Type B pancreatic cell (in vitro differentiated cells): ENCODE results near the gene FPGT. TPM values are rescaled to one million over a fixed set of nuclear protein-coding genes. Genes with fewer than 3 reads are reported as not detected.
"Not testable (repeated sequence)": the region's sequence is repeated elsewhere in the genome, so short reads cannot be mapped to it uniquely, and the experiment has no call there.

Source experiments
- DNase-seq: peaks from one replicate; pipeline ENCODE4 v3.0.0; 2021; ENCODE audit warnings: mixed read lengths; ENCODE audit not compliant: unreplicated experiment; ENCODE audit errors: extremely low spot score
- H3K27ac Mint-ChIP-seq: 2 replicates; pipeline ENCODE4 v1.8.0; 2021; ENCODE audit warnings: mild to moderate bottlenecking, mixed read lengths
- H3K27me3 Mint-ChIP-seq: 2 replicates; pipeline ENCODE4 v1.8.0; 2021; ENCODE audit warnings: mixed read lengths
- H3K36me3 Mint-ChIP-seq: 2 replicates; pipeline ENCODE4 v1.8.0; 2021; ENCODE audit warnings: mixed read lengths
- H3K4me1 Mint-ChIP-seq: one replicate; pipeline ENCODE4 v1.8.0; 2021; ENCODE audit warnings: mixed read lengths; ENCODE audit not compliant: unreplicated experiment
- H3K4me3 Mint-ChIP-seq: 2 replicates; pipeline ENCODE4 v1.8.0; 2021; ENCODE audit warnings: mild to moderate bottlenecking, mixed read lengths
- H3K9me3 Mint-ChIP-seq: 2 replicates; pipeline ENCODE4 v1.8.0; 2021; ENCODE audit warnings: mixed read lengths
- CTCF ChIP-seq: fragments of 200-600 bp; sonication (generic); conservative IDR thresholded peaks from 2 replicates; pipeline ENCODE4 v1.5.0; 2021; ENCODE audit warnings: antibody characterized with exemption, mild to moderate bottlenecking
- long read RNA-seq: library from polyadenylated mRNA; unstranded; transcript quantifications from one replicate; pipeline ENCODE4 v2.0.0, GENCODE V29; 2020
- total RNA-seq: library from RNA; stranded (reverse); gene quantifications from 2 replicates; pipeline ENCODE4 v1.2.1, GENCODE V29; 2021; ENCODE audit warnings: low replicate concordance

FPGT gene
- 11.5 and 16.5 TPM in 2 replicates for total RNA-seq
- long read RNA-seq, transcript FPGT-202 (4 exons, 3,254 nt) = major isoform, 25 of 29 reads
- long read RNA-seq, partial matches to known transcripts = 1 of 29 reads
- long read RNA-seq, other reads (novel, unspliced or antisense) = 0 of 29 reads

GRCh38 chr1:74197657-74198552 is at the start of gene FPGT, which contains the start of gene LRRIQ3:
Gene FPGT, plus strand, starts transcription at chr1:74198242. Its CDS starts 37 bp downstream, at chr1:74198279.
Gene LRRIQ3, minus strand, starts transcription at chr1:74198176. Its CDS starts 14,492 bp downstream, at chr1:74183684.
- peak within 1 kb of the TSS; percentile 89 for H3K4me3 Mint-ChIP-seq
- H3K27ac Mint-ChIP-seq = peak within 1 kb of the TSS; percentile 95
- DNase-seq = peak; percentile 94
- H3K27me3 Mint-ChIP-seq = no peaks in the 10 kb centered on the region
- H3K4me1 Mint-ChIP-seq = peaks cover 7% of the 10 kb centered on the region
- H3K9me3 Mint-ChIP-seq = no peaks in the 10 kb centered on the region
- H3K36me3 Mint-ChIP-seq = no peaks in the 10 kb centered on the region
- TF ChIP-seq CTCF = no peak

- no peak for TF ChIP-seq CTCF
Measured at GRCh38 chr1:74160046-74160445, 38.0 kb upstream of the FPGT start.

GRCh38 chr1:74161497-74161896 is 36.5 kb upstream of the FPGT start:
- Mint-ChIP-seq H3K9me3 (no peaks in the 10 kb centered on the region), H3K4me1 (no peaks in the 10 kb centered on the region), H3K4me3 (no peak overlapping the region), H3K27me3 (no peaks in the 10 kb centered on the region), H3K27ac (no peak overlapping the region), H3K36me3 (no peaks in the 10 kb centered on the region)
- no peak for TF ChIP-seq CTCF
- DNase-seq = no peak

More at GRCh38 chr1:74160046-74160445, 38.0 kb upstream of the FPGT start:
- H3K36me3 Mint-ChIP-seq = no peaks in the 10 kb centered on the region
- no peaks in the 10 kb centered on the region for H3K9me3 Mint-ChIP-seq
- no peak overlapping the region for H3K4me3 Mint-ChIP-seq
- DNase-seq = no peak
- H3K27me3 Mint-ChIP-seq = no peaks in the 10 kb centered on the region
- H3K27ac Mint-ChIP-seq = no peak overlapping the region
- no peaks in the 10 kb centered on the region for H3K4me1 Mint-ChIP-seq

GRCh38 chr1:74162333-74162732 is 35.7 kb upstream of the FPGT start:
- no peak for TF ChIP-seq CTCF
- Mint-ChIP-seq H3K27ac (no peak overlapping the region), H3K27me3 (no peaks in the 10 kb centered on the region), H3K4me1 (no peaks in the 10 kb centered on the region), H3K4me3 (no peak overlapping the region), H3K36me3 (no peaks in the 10 kb centered on the region), H3K9me3 (no peaks in the 10 kb centered on the region)
- no peak for DNase-seq

GRCh38 chr1:74174423-74174822 is 23.6 kb upstream of the FPGT start:
- H3K36me3 Mint-ChIP-seq, H3K27me3 Mint-ChIP-seq, H3K4me3 Mint-ChIP-seq, H3K9me3 Mint-ChIP-seq, H3K27ac Mint-ChIP-seq, DNase-seq, H3K4me1 Mint-ChIP-seq: not testable (repeated sequence)

- no peaks in the 10 kb centered on the region for H3K36me3 Mint-ChIP-seq
- H3K9me3 Mint-ChIP-seq = no peaks in the 10 kb centered on the region
- no peak overlapping the region for H3K4me3 Mint-ChIP-seq
- no peaks in the 10 kb centered on the region for H3K4me1 Mint-ChIP-seq
- no peak for TF ChIP-seq CTCF
- no peak for DNase-seq
- H3K27me3 Mint-ChIP-seq = no peaks in the 10 kb centered on the region
- no peak overlapping the region for H3K27ac Mint-ChIP-seq
Measured at GRCh38 chr1:74180490-74180889, 17.6 kb upstream of the FPGT start.
